ENCODE data around the gene SLC16A1. TPM values are rescaled to one million over a fixed set of nuclear protein-coding genes. Genes with fewer than 3 reads are reported as not detected.
A peak's percentile ranks its signal among the peaks of the same experiment; 100 is the strongest.

SLC16A1 gene
- total RNA-seq, 1 experiment from 2014 or later = 74.6 TPM

GRCh38 chr1:112957133-112957812 is 1.3 kb upstream of the SLC16A1 start:
- Histone ChIP-seq H3K27ac (peak overlapping the region; percentile 73), H3F3A (ENCODE audit: insufficient read depth, low read depth) (peaks cover 52% of the 10 kb centered on the region), H3K9me3 (ENCODE audit: insufficient read depth, low read depth) (no peaks in the 10 kb centered on the region), H3K27me3 (ENCODE audit: insufficient read depth, low read depth) (no peaks in the 10 kb centered on the region), H4K20me1 (ENCODE audit: insufficient read depth) (no peaks in the 10 kb centered on the region), H3K4me2 (peak overlapping the region; percentile 92), H3K4me3 (peak overlapping the region; percentile 82), H3K36me3 (ENCODE audit: low read depth) (peaks cover 17% of the 10 kb centered on the region), H3K9me2 (ENCODE audit: insufficient read depth) (no peaks in the 10 kb centered on the region), H3K79me2 (ENCODE audit: low read depth) (peaks cover 88% of the 10 kb centered on the region), H2AFZ (peak overlapping the region; percentile 96), H3K4me1 (replicated peaks; ENCODE audit: insufficient read depth) (peaks cover 36% of the 10 kb centered on the region)
- intact Hi-C loops (cut with micrococcal nuclease; ENCODE audit: unreplicated experiment) = loop anchor here (2.0 to 10.0 kb wide), 4 partner anchors 86 to 240 kb away; partner anchors contain the start of genes LRIG2 and PPM1J
- BruUV-seq (replicated peaks) = TSS peak; percentile 58
- ChIA-PET POLR2A (ENCODE audit: unreplicated experiment) (no interaction called here), CTCF (interaction anchor here (1.7 kb wide), 1 partner anchor 116 kb away, joined by 9 read pairs; the partner anchor contains the start of gene LRIG2)
- TF ChIP-seq CTCF (conservative IDR thresholded peaks at IDR 0.05) = no peak
- no peak for TF ChIP-seq EZH2 (IDR thresholded peaks at IDR 0.05; ENCODE audit: low read depth)
- DNase-seq = peak in 1 of 2 experiments; percentile 86

GRCh38 chr1:112956544-112957132 is 642 bp upstream of the SLC16A1 start:
- intact Hi-C loops (cut with micrococcal nuclease; ENCODE audit: unreplicated experiment) = loop anchor here (1.0 to 10.0 kb wide), 5 partner anchors 75 to 239 kb away; partner anchors contain the start of genes LRIG2 and PPM1J
- H2AFZ ChIP-seq = peak overlapping the region; percentile 96
- no TSS peak for BruUV-seq (replicated peaks)
- DNase-seq = peak in 1 of 2 experiments; percentile 65
- peak overlapping the region; percentile 73 for H3K27ac ChIP-seq
- peaks cover 36% of the 10 kb centered on the region for H3K4me1 ChIP-seq (replicated peaks; ENCODE audit: insufficient read depth)
- H3K27me3 ChIP-seq (ENCODE audit: insufficient read depth, low read depth) = no peaks in the 10 kb centered on the region
- H3K79me2 ChIP-seq (ENCODE audit: low read depth) = peaks cover 89% of the 10 kb centered on the region
- ChIA-PET CTCF (interaction anchor here (1.7 kb wide), 1 partner anchor 116 kb away, joined by 9 read pairs; the partner anchor contains the start of gene LRIG2), POLR2A (ENCODE audit: unreplicated experiment) (interaction anchor here (0.5 to 1.0 kb wide), 7 partner anchors 22 to 726 kb away, joined by 4 to 16 read pairs (median 6); no protein-coding TSS in a partner anchor)
- no peak for TF ChIP-seq EZH2 (IDR thresholded peaks at IDR 0.05; ENCODE audit: low read depth)
- TF ChIP-seq CTCF (conservative IDR thresholded peaks at IDR 0.05) = no peak
- H4K20me1 ChIP-seq (ENCODE audit: insufficient read depth) = no peaks in the 10 kb centered on the region
- H3K9me3 ChIP-seq (ENCODE audit: insufficient read depth, low read depth) = no peaks in the 10 kb centered on the region
- peak overlapping the region; percentile 92 for H3K4me2 ChIP-seq
- H3K9me2 ChIP-seq (ENCODE audit: insufficient read depth) = no peaks in the 10 kb centered on the region
- H3F3A ChIP-seq (ENCODE audit: insufficient read depth, low read depth) = peaks cover 52% of the 10 kb centered on the region
- peaks cover 11% of the 10 kb centered on the region for H3K36me3 ChIP-seq (ENCODE audit: low read depth)
- H3K4me3 ChIP-seq = peak overlapping the region; percentile 82

GRCh38 chr1:112954945-112955772 is 837 bp downstream of the SLC16A1 start:
- Histone ChIP-seq H3K4me1 (replicated peaks; ENCODE audit: insufficient read depth) (peaks cover 36% of the 10 kb centered on the region), H3K27ac (peak overlapping the region; percentile 73), H3K27me3 (ENCODE audit: insufficient read depth, low read depth) (no peaks in the 10 kb centered on the region), H2AFZ (peak overlapping the region; percentile 96), H3K4me2 (peak overlapping the region; percentile 92), H3K36me3 (ENCODE audit: low read depth) (no peaks in the 10 kb centered on the region), H3K4me3 (peak overlapping the region; percentile 82), H3K9me3 (ENCODE audit: insufficient read depth, low read depth) (no peaks in the 10 kb centered on the region), H3K79me2 (ENCODE audit: low read depth) (peaks cover 93% of the 10 kb centered on the region), H3F3A (ENCODE audit: insufficient read depth, low read depth) (peaks cover 48% of the 10 kb centered on the region), H3K9me2 (ENCODE audit: insufficient read depth) (no peaks in the 10 kb centered on the region), H4K20me1 (ENCODE audit: insufficient read depth) (no peaks in the 10 kb centered on the region)
- no peak for TF ChIP-seq CTCF (conservative IDR thresholded peaks at IDR 0.05)
- no peak for TF ChIP-seq EZH2 (IDR thresholded peaks at IDR 0.05; ENCODE audit: low read depth)
- DNase-seq = peak; percentile 53 to 70
- POLR2A ChIA-PET (ENCODE audit: unreplicated experiment) = interaction anchor here (0.5 to 0.7 kb wide), 4 partner anchors 73 to 561 kb away, joined by 3 to 7 read pairs (median 4); no protein-coding TSS in a partner anchor
- CTCF ChIA-PET = interaction anchor here (0.7 to 1.7 kb wide), 2 partner anchors 88 to 118 kb away, joined by 4 to 9 read pairs; partner anchors contain the start of gene LRIG2
- BruUV-seq (replicated peaks) = TSS peak; percentile 51
- intact Hi-C loops (cut with micrococcal nuclease; ENCODE audit: unreplicated experiment) = loop anchor here (2.0 to 10.0 kb wide), 4 partner anchors 18 to 238 kb away; partner anchors contain the start of gene PPM1J
